DND-41 (cell line): ENCODE measurements around the gene SEMA3E.

Source experiments
- CTCF ChIP-seq: IDR thresholded peaks from 2 replicates; pipeline ENCODE4 v1.5.1; 2012; ENCODE audit warnings: borderline replicate concordance, low read length, moderate library complexity, mild to moderate bottlenecking; ENCODE audit not compliant: poor library complexity, severe bottlenecking; ENCODE audit errors: extremely low read depth
- EZH2 ChIP-seq: IDR thresholded peaks from 3 replicates; pipeline ENCODE4 v1.6.1; 2012; ENCODE audit warnings: borderline replicate concordance, low read depth, mild to moderate bottlenecking, moderate library complexity, low read length, inconsistent platforms; ENCODE audit not compliant: severe bottlenecking

GRCh38 chr7:83466187-83466923 is 182.6 kb downstream of the SEMA3E start:
- TF ChIP-seq CTCF (no peak), EZH2 (no peak)
